K562 treated with DMSO at 1 percent for 12 hours (cell line): ENCODE results near the gene PPM1F. TPM values are rescaled to one million over a fixed set of nuclear protein-coding genes. Genes with fewer than 3 reads are reported as not detected.

Experiments
- total RNA-seq: library from RNA; unstranded; fragments of 300-600 nt; gene quantifications from 2 replicates; pipeline ENCODE4 v1.2.3, GENCODE V29; 2022; ENCODE audit not compliant: insufficient read depth

PPM1F gene
- 67.4 and 121 TPM in 2 replicates for total RNA-seq

GRCh38 chr22:21952586-21953571 is at the start of gene PPM1F:
PPM1F (minus strand) TSS chr22:21952848; CDS start chr22:21946048, 6,800 bp downstream.

GRCh38 chr22:21982338-21982965 is 29.8 kb upstream of the PPM1F start, which contains the start of gene TOP3B:
TOP3B (minus strand) TSS chr22:21982787; CDS start chr22:21975709, 7,078 bp downstream.

Other genes starting within 250 kb of the PPM1F start
- gene YPEL1, start 217.1 kb downstream of the PPM1F start, total RNA-seq, result 3.4 and 8.8 TPM in 2 replicates
- gene MAPK1, start 85.2 kb downstream of the PPM1F start, total RNA-seq, result 115 and 355 TPM in 2 replicates
- gene TOP3B, start 29.9 kb upstream of the PPM1F start, total RNA-seq, result 127 and 229 TPM in 2 replicates